H9 (cell line): Measurements from ENCODE around the gene CSRNP3. TPM values are rescaled to one million over a fixed set of nuclear protein-coding genes. Genes with fewer than 3 reads are reported as not detected.

ENCODE experiments used
- DNase-seq: peaks from one replicate; pipeline ENCODE4 v3.0.0-alpha.2; 2017
- H2AFZ ChIP-seq: one replicate; pipeline ENCODE4 v1.6.1; 2013; ENCODE audit warnings: mild to moderate bottlenecking, low read length, control low read depth, moderate library complexity
- H2AK5ac ChIP-seq: 2 replicates; pipeline ENCODE4 v1.6.1; 2013; ENCODE audit warnings: low read length, control low read depth, mixed read lengths; ENCODE audit not compliant: insufficient read length
- H2BK120ac ChIP-seq: one replicate; pipeline ENCODE4 v1.6.1; 2013; ENCODE audit warnings: low read depth, mild to moderate bottlenecking, low read length, control low read depth, inconsistent platforms; ENCODE audit not compliant: poor library complexity, severe bottlenecking
- H2BK12ac ChIP-seq: 2 replicates; pipeline ENCODE4 v1.6.1; 2013; ENCODE audit warnings: low read length, control low read depth, mixed read lengths, low read depth; ENCODE audit not compliant: insufficient read length
- H2BK15ac ChIP-seq: 2 replicates; pipeline ENCODE4 v1.6.1; 2013; ENCODE audit warnings: low read depth, low read length, control low read depth
- H2BK20ac ChIP-seq: one replicate; pipeline ENCODE4 v1.6.1; 2013; ENCODE audit warnings: low read depth, mild to moderate bottlenecking, low read length, control low read depth, inconsistent platforms; ENCODE audit not compliant: poor library complexity, severe bottlenecking
- H2BK5ac ChIP-seq: 2 replicates; pipeline ENCODE4 v1.6.1; 2013; ENCODE audit warnings: low read length, control low read depth, mixed read lengths; ENCODE audit not compliant: insufficient read length
- H3K14ac ChIP-seq: 2 replicates; pipeline ENCODE4 v1.6.1; 2013; ENCODE audit warnings: low read length, control low read depth; ENCODE audit not compliant: insufficient read depth
- H3K18ac ChIP-seq: 2 replicates; pipeline ENCODE4 v1.6.1; 2013; ENCODE audit warnings: low read depth, mild to moderate bottlenecking, mixed read lengths, low read length, control low read depth; ENCODE audit not compliant: insufficient read length
- H3K23ac ChIP-seq: 2 replicates; pipeline ENCODE4 v1.6.1; 2013; ENCODE audit warnings: low read length, control low read depth, mixed read lengths, low read depth; ENCODE audit not compliant: insufficient read length
- H3K23me2 ChIP-seq: 2 replicates; pipeline ENCODE4 v1.6.1; 2013; ENCODE audit warnings: low read depth, mild to moderate bottlenecking, mixed read lengths, low read length, control low read depth; ENCODE audit not compliant: insufficient read length, poor library complexity, severe bottlenecking
- H3K27ac ChIP-seq: 2 replicates; pipeline ENCODE4 v1.5.1; 2013; ENCODE audit warnings: low read length, control low read depth, mixed read lengths, low read depth; ENCODE audit not compliant: insufficient read length
- H3K27me3 ChIP-seq: 2 replicates; pipeline ENCODE4 v1.6.1; 2013; ENCODE audit warnings: low read length, control low read depth, inconsistent platforms; ENCODE audit not compliant: insufficient read depth
- H3K4ac ChIP-seq: 2 replicates; pipeline ENCODE4 v1.6.1; 2013; ENCODE audit warnings: low read depth, mild to moderate bottlenecking, control low read depth, inconsistent platforms, low read length, moderate library complexity
- H3K4me1 ChIP-seq: 2 replicates; pipeline ENCODE4 v1.6.1; 2013; ENCODE audit warnings: low read length, control low read depth, inconsistent platforms; ENCODE audit not compliant: insufficient read depth
- H3K4me2 ChIP-seq: 2 replicates; pipeline ENCODE4 v1.6.1; 2013; ENCODE audit warnings: low read length, control low read depth, mixed read lengths; ENCODE audit not compliant: insufficient read length, insufficient read depth
- H3K56ac ChIP-seq: 2 replicates; pipeline ENCODE4 v1.6.1; 2013; ENCODE audit warnings: low read depth, mild to moderate bottlenecking, mixed read lengths, low read length, control low read depth; ENCODE audit not compliant: insufficient read length
- H3K79me1 ChIP-seq: 2 replicates; pipeline ENCODE4 v1.6.1; 2013; ENCODE audit warnings: low read depth, mild to moderate bottlenecking, moderate library complexity, low read length, control low read depth, inconsistent platforms; ENCODE audit not compliant: insufficient read depth, poor library complexity, severe bottlenecking
- H3K79me2 ChIP-seq: 2 replicates; pipeline ENCODE4 v1.6.1; 2013; ENCODE audit warnings: low read length, control low read depth, inconsistent platforms; ENCODE audit not compliant: insufficient read depth
- H3K9ac ChIP-seq: 2 replicates; pipeline ENCODE4 v1.6.1; 2013; ENCODE audit warnings: low read length, control low read depth, mixed read lengths; ENCODE audit not compliant: insufficient read length; ENCODE audit errors: extremely low read depth
- H3K9me3 ChIP-seq: one replicate; pipeline ENCODE4 v1.6.1; 2013; ENCODE audit warnings: low read depth, low read length, inconsistent platforms; ENCODE audit not compliant: control insufficient read depth
- H3T11ph ChIP-seq: one replicate; pipeline ENCODE4 v1.6.1; 2013; ENCODE audit warnings: mild to moderate bottlenecking, low read length, control low read depth, inconsistent platforms
- H4K20me1 ChIP-seq: one replicate; pipeline ENCODE4 v1.6.1; 2013; ENCODE audit not compliant: control insufficient read depth, insufficient read length, insufficient read depth
- H4K5ac ChIP-seq: 2 replicates; pipeline ENCODE4 v1.6.1; 2013; ENCODE audit warnings: low read depth, mild to moderate bottlenecking, mixed read lengths, low read length, control low read depth; ENCODE audit not compliant: insufficient read length
- H4K8ac ChIP-seq: replicated peaks from 2 replicates; pipeline ENCODE4 v1.6.1; 2013; ENCODE audit warnings: low read length, control low read depth, mixed read lengths, low read depth; ENCODE audit not compliant: insufficient read length
- H4K91ac ChIP-seq: 2 replicates; pipeline ENCODE4 v1.6.1; 2013; ENCODE audit warnings: low read depth, mild to moderate bottlenecking, moderate library complexity, mixed read lengths, low read length, control low read depth; ENCODE audit not compliant: insufficient read length
- H3K27ac Mint-ChIP-seq, 3 experiments: 2 replicates in 2 of 3; 3 replicates in 1 of 3; pipeline ENCODE4 v1.8.0; 2020 to 2021; ENCODE audit warnings: mixed read lengths in 3 of 3, mild to moderate bottlenecking in 1 of 3, moderate library complexity in 1 of 3
- H3K27me3 Mint-ChIP-seq: 2 replicates; pipeline ENCODE4 v1.8.0; 2021; ENCODE audit warnings: low read depth, mild to moderate bottlenecking, moderate library complexity, mixed read lengths
- H3K36me3 Mint-ChIP-seq, 3 experiments: 2 replicates in 2 of 3; 3 replicates in 1 of 3; pipeline ENCODE4 v1.8.0; 2020 to 2021; ENCODE audit warnings: low read depth in 3 of 3, mixed read lengths in 3 of 3; ENCODE audit not compliant: insufficient read depth in 1 of 3
- H3K4me1 Mint-ChIP-seq, 2 experiments: 2 replicates each; pipeline ENCODE4 v1.8.0; 2020; ENCODE audit warnings: mixed read lengths in 2 of 2
- H3K4me3 Mint-ChIP-seq, 2 experiments: 2 replicates in 1 of 2; 3 replicates in 1 of 2; pipeline ENCODE4 v1.8.0; 2020 to 2021; ENCODE audit warnings: mild to moderate bottlenecking in 2 of 2, mixed read lengths in 2 of 2, moderate library complexity in 1 of 2
- H3K9me3 Mint-ChIP-seq, 2 experiments: 2 replicates in 1 of 2; 3 replicates in 1 of 2; pipeline ENCODE4 v1.8.0; 2020; ENCODE audit warnings: mild to moderate bottlenecking in 2 of 2, mixed read lengths in 2 of 2, moderate library complexity in 1 of 2
- CTCF ChIP-seq: fragments of 200-600 bp; sonication (generic); conservative IDR thresholded peaks from 3 replicates; pipeline ENCODE4 v1.8.0; 2021; ENCODE audit warnings: antibody characterized with exemption, mild to moderate bottlenecking
- WGBS: extraction: QIAGEN DNeasy Blood & Tissue Kit; methylation state at CpG from one replicate; pipeline ENCODE4 v1.1.7; 2013; ENCODE audit warnings: missing lambda C conversion rate, low lambda C conversion rate, mixed read lengths; ENCODE audit not compliant: insufficient read length; ENCODE audit errors: extremely low coverage; 5-methylcytosine and 5-hydroxymethylcytosine counted together
- total RNA-seq: library from RNA; stranded (reverse); gene quantifications from 2 replicates; pipeline ENCODE4 v1.2.1, GENCODE V29; 2021

CSRNP3 gene
- total RNA-seq, 1 experiment from 2014 or later, result 3.6 TPM

GRCh38 chr2:165660361-165660760 lies 190.9 kb downstream of the CSRNP3 start:
- peaks cover 4 to 9% (median 8%) of the 10 kb centered on the region in 3 experiments; a peak in 5 of 7 replicates for H3K36me3 Mint-ChIP-seq
- H2BK12ac ChIP-seq, result no peak overlapping the region
- H4K8ac ChIP-seq, result no peak overlapping the region

More at GRCh38 chr2:165660361-165660760, 190.9 kb downstream of the CSRNP3 start:
- H3K4me1 ChIP-seq, result no peaks in the 10 kb centered on the region
- no peak overlapping the region for H3K27ac Mint-ChIP-seq
- H3K23me2 ChIP-seq, result no peaks in the 10 kb centered on the region
- H3K9me3 ChIP-seq, result no peaks in the 10 kb centered on the region
- H3K23ac ChIP-seq, result no peak overlapping the region
- no peak overlapping the region for H2BK15ac ChIP-seq
- H3K4me3 Mint-ChIP-seq, result no peak overlapping the region
- no peak overlapping the region for H2BK5ac ChIP-seq
- H4K5ac ChIP-seq, result no peak overlapping the region
- H2BK20ac ChIP-seq, result no peak overlapping the region
- no CpG with 5 or more reads among the region's 3 CpGs for WGBS
- H4K20me1 ChIP-seq, result no peaks in the 10 kb centered on the region
- no peak overlapping the region for H3K27ac ChIP-seq
- no peak overlapping the region for H3K14ac ChIP-seq
- no peak overlapping the region for H4K91ac ChIP-seq
- H3K27me3 ChIP-seq, result no peaks in the 10 kb centered on the region
- no peak for TF ChIP-seq CTCF
- H3K9me3 Mint-ChIP-seq, result no peaks in the 10 kb centered on the region
- H3K56ac ChIP-seq, result no peak overlapping the region
- peaks cover 0 to 5% of the 10 kb centered on the region in 2 experiments; a peak in 1 of 4 replicates for H3K4me1 Mint-ChIP-seq
- no peak overlapping the region for H3K4ac ChIP-seq
- H3K79me2 ChIP-seq, result no peaks in the 10 kb centered on the region
- H3T11ph ChIP-seq, result no peak overlapping the region
- no peak overlapping the region for H2BK120ac ChIP-seq
- no peak overlapping the region for H3K4me2 ChIP-seq
- no peaks in the 10 kb centered on the region for H3K79me1 ChIP-seq
- no peak overlapping the region for H2AK5ac ChIP-seq
- no peak overlapping the region for H3K18ac ChIP-seq
- no peak for DNase-seq
- no peak overlapping the region for H3K9ac ChIP-seq
- H2AFZ ChIP-seq, result no peak overlapping the region
- no peaks in the 10 kb centered on the region for H3K27me3 Mint-ChIP-seq
